Mucosa of descending colon (tissue), 3 donors: ENCODE results near the gene NCR2. TPM values are rescaled to one million over a fixed set of nuclear protein-coding genes. Genes with fewer than 3 reads are reported as not detected.
"Not testable (repeated sequence)": the region's sequence is repeated elsewhere in the genome, so short reads cannot be mapped to it uniquely, and the experiment has no call there.

ENCODE experiments used
- ATAC-seq: fragments of 200-7000 bp; cut with Tn5 transposase; one replicate; pipeline ENCODE4 v1.9.1; 2020; ENCODE audit warnings: mild to moderate bottlenecking, moderate library complexity
- DNase-seq, 3 donors: peaks; one replicate each; pipeline ENCODE4 v3.0.0-alpha.2; 2020
- H3K36me3 ChIP-seq: fragments of 200-600 bp; one replicate; pipeline ENCODE4 v1.8.0; 2021; ENCODE audit warnings: low read depth, mild to moderate bottlenecking
- H3K4me1 ChIP-seq: fragments of 200-600 bp; one replicate; pipeline ENCODE4 v1.8.0; 2021; ENCODE audit warnings: low read depth, mild to moderate bottlenecking
- H3K4me3 ChIP-seq: fragments of 200-600 bp; one replicate; pipeline ENCODE4 v1.8.0; 2021; ENCODE audit warnings: mild to moderate bottlenecking
- H3K9me3 ChIP-seq: fragments of 200-600 bp; one replicate; pipeline ENCODE4 v1.8.0; 2021; ENCODE audit warnings: mild to moderate bottlenecking
- intact Hi-C, 2 donors: fragments of 100-400 bp; cut with DNase I in 1 of 2; cut with micrococcal nuclease in 1 of 2; formaldehyde crosslinking; loops; one replicate each; pipeline versions ENCODE4 v1.11.0 to v1.11.1; 2022; cut with DNase I, micrococcal nuclease
- total RNA-seq, 3 donors: library from RNA; stranded (reverse); fragmentation: NEBNext Ultra II Directional in 2 of 3; extraction: Animal tissue kit (Norgen Biotek cat#: 25700) in 2 of 3; gene quantifications; one replicate each; pipeline versions ENCODE4 v1.2.1 to v1.2.4, GENCODE V29; 2021 to 2023
- TF ChIP-seq, protein P1 (sequence below): fragments of 200-600 bp; IDR thresholded peaks from one replicate; pipeline ENCODE4 v1.8.0; 2022; ENCODE audit warnings: antibody characterized with exemption, mild to moderate bottlenecking
- donor health status: DM: no; HTN: no; CAD: no; lungs with moderate emphysema.
- donor health status: DM: no; HTN: no; CAD: no.
- donor health status: DM: no; HTN: yes; CAD: no.

Gene NCR2
- total RNA-seq, 3 donors from 2014 or later, result 0.25 TPM; not detected in 2

GRCh38 chr6:41291717-41292116 lies 43.7 kb upstream of the NCR2 start:
- no peak for DNase-seq
- intact Hi-C loops, result no loop called here
- TF ChIP-seq, protein P1, sequence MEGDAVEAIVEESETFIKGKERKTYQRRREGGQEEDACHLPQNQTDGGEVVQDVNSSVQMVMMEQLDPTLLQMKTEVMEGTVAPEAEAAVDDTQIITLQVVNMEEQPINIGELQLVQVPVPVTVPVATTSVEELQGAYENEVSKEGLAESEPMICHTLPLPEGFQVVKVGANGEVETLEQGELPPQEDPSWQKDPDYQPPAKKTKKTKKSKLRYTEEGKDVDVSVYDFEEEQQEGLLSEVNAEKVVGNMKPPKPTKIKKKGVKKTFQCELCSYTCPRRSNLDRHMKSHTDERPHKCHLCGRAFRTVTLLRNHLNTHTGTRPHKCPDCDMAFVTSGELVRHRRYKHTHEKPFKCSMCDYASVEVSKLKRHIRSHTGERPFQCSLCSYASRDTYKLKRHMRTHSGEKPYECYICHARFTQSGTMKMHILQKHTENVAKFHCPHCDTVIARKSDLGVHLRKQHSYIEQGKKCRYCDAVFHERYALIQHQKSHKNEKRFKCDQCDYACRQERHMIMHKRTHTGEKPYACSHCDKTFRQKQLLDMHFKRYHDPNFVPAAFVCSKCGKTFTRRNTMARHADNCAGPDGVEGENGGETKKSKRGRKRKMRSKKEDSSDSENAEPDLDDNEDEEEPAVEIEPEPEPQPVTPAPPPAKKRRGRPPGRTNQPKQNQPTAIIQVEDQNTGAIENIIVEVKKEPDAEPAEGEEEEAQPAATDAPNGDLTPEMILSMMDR, result no peak
- H3K36me3 ChIP-seq, result no peaks in the 10 kb centered on the region
- ATAC-seq, result no peak
- no peaks in the 10 kb centered on the region for H3K9me3 ChIP-seq
- H3K4me1 ChIP-seq, result no peaks in the 10 kb centered on the region
- H3K4me3 ChIP-seq, result no peak overlapping the region

- DNase-seq, result no peak
- no peaks in the 10 kb centered on the region for H3K4me1 ChIP-seq
- H3K4me3 ChIP-seq, result no peak overlapping the region
- H3K36me3 ChIP-seq, result no peaks in the 10 kb centered on the region
- intact Hi-C loops, result no loop called here
- no peaks in the 10 kb centered on the region for H3K9me3 ChIP-seq
- no peak for ATAC-seq
- TF ChIP-seq, protein P1, result no peak
These were observed 41.1 kb upstream of the NCR2 start for GRCh38 chr6:41294214-41294872.

GRCh38 chr6:41297248-41297647 lies 38.2 kb upstream of the NCR2 start:
- H3K36me3 ChIP-seq, intact Hi-C loops, ATAC-seq, DNase-seq, H3K4me3 ChIP-seq, H3K4me1 ChIP-seq, H3K9me3 ChIP-seq: not testable (repeated sequence)

DNA sequence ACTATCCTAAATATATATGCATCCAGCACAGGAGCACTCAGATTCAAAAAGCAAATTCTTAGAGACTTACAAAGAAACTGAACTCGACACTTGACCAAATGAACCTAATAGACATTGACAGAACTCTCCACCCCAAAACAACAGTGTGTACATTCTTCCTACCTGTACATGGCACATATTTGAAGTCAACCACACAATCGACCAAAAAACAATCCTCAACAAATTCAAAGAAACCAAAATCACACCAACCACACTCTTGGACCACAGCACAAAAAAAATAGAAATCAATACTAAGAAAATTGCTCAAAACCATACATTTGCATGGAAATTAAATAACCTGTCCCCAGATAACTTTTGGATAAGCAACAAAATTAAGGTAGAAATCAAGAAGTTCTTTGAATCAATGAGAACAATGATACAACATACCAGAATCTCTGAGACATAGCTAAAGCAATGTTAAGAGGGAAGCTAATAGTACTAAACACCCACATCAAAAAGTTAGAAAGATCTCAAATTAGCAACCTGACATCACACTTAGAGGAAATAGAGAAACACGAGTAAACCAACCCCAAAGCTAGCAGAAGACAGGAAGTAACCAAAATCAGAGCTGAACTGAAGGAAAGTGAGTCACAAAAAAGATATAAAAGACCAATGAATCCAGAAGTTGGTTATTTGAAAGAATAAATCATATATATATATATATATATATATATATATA lies 36.5 kb upstream of the NCR2 start:
- Histone ChIP-seq H3K9me3 (no peaks in the 10 kb centered on the region), H3K36me3 (no peaks in the 10 kb centered on the region), H3K4me3 (no peak overlapping the region), H3K4me1 (no peaks in the 10 kb centered on the region)
- no peak for ATAC-seq
- intact Hi-C loops, result no loop called here
- TF ChIP-seq, protein P1, result no peak
- DNase-seq, result no peak

- H3K4me1 ChIP-seq, result no peaks in the 10 kb centered on the region
- no peak for ATAC-seq
- intact Hi-C loops, result no loop called here
These were observed 32.8 kb upstream of the NCR2 start for GRCh38 chr6:41302638-41303037.

More at GRCh38 chr6:41302638-41303037, 32.8 kb upstream of the NCR2 start:
- TF ChIP-seq, protein P1, result no peak
- DNase-seq, result no peak
- Histone ChIP-seq H3K36me3 (no peaks in the 10 kb centered on the region), H3K9me3 (no peaks in the 10 kb centered on the region), H3K4me3 (no peak overlapping the region)
